HG03575 (cell line): ENCODE measurements around the gene SPOCK1.

Experiments used
- ATAC-seq: cut with Tn5 transposase; IDR thresholded peaks from one replicate; pipeline ENCODE4 v1.9.1; 2021; ENCODE audit not compliant: unreplicated experiment, insufficient number of reproducible peaks, low FRiP score; ENCODE audit errors: extremely low read depth

SPOCK1 gene

GRCh38 chr5:137128012-137128411 lies 371.1 kb downstream of the SPOCK1 start:
- ATAC-seq: no peak

- ATAC-seq: no peak
These were observed 372.3 kb downstream of the SPOCK1 start for GRCh38 chr5:137126829-137127228.

- no peak for ATAC-seq
These were observed 376.6 kb downstream of the SPOCK1 start for GRCh38 chr5:137122558-137122957.

- no peak for ATAC-seq
These were observed 377.1 kb downstream of the SPOCK1 start for GRCh38 chr5:137122075-137122474.

GRCh38 chr5:137119321-137119720 lies 379.8 kb downstream of the SPOCK1 start:
- no peak for ATAC-seq

GRCh38 chr5:137118629-137119028 lies 380.5 kb downstream of the SPOCK1 start:
- ATAC-seq: no peak

GRCh38 chr5:137115152-137115551 lies 384.0 kb downstream of the SPOCK1 start:
- ATAC-seq: no peak

GRCh38 chr5:137114529-137114928 lies 384.6 kb downstream of the SPOCK1 start:
- no peak for ATAC-seq

- ATAC-seq: no peak
These were observed 385.2 kb downstream of the SPOCK1 start for GRCh38 chr5:137113939-137114338.

- no peak for ATAC-seq
These were observed 386.0 kb downstream of the SPOCK1 start for GRCh38 chr5:137113161-137113560.

GRCh38 chr5:137105351-137106035 lies 393.6 kb downstream of the SPOCK1 start:
- ATAC-seq: no peak

GRCh38 chr5:137101544-137101943 lies 397.6 kb downstream of the SPOCK1 start:
- ATAC-seq: no peak

GRCh38 chr5:137099651-137100050 lies 399.5 kb downstream of the SPOCK1 start:
- ATAC-seq: no peak

- no peak for ATAC-seq
These were observed 400.5 kb downstream of the SPOCK1 start for GRCh38 chr5:137098663-137099062.

GRCh38 chr5:137098238-137098637 lies 400.9 kb downstream of the SPOCK1 start:
- no peak for ATAC-seq

GRCh38 chr5:137097203-137097602 lies 401.9 kb downstream of the SPOCK1 start:
- ATAC-seq: no peak

- ATAC-seq: no peak
These were observed 402.7 kb downstream of the SPOCK1 start for GRCh38 chr5:137096149-137097103.

- no peak for ATAC-seq
These were observed 403.5 kb downstream of the SPOCK1 start for GRCh38 chr5:137095597-137095996.

GRCh38 chr5:137092831-137093230 lies 406.3 kb downstream of the SPOCK1 start:
- ATAC-seq: no peak

- no peak for ATAC-seq
These were observed 407.7 kb downstream of the SPOCK1 start for GRCh38 chr5:137091472-137091871.
